Ishikawa (cell line): ENCODE data around the gene RASA2.

Experiments
- CEBPB ChIP-seq: IDR thresholded peaks from 2 replicates; pipeline ENCODE4 v1.6.1; 2012
- CREB1 ChIP-seq: IDR thresholded peaks from 2 replicates; pipeline ENCODE4 v1.6.1; 2012; ENCODE audit warnings: low read depth
- EGR1 ChIP-seq: IDR thresholded peaks from 2 replicates; pipeline ENCODE4 v1.6.1; 2012
- EP300 ChIP-seq: IDR thresholded peaks from 2 replicates; pipeline ENCODE4 v1.6.1; 2012; ENCODE audit warnings: borderline replicate concordance
- FOXM1 ChIP-seq: IDR thresholded peaks from 2 replicates; pipeline ENCODE4 v1.6.1; 2012; ENCODE audit warnings: low read depth, borderline replicate concordance
- NFIC ChIP-seq: IDR thresholded peaks from 2 replicates; pipeline ENCODE4 v1.6.1; 2012
- RAD21 ChIP-seq: IDR thresholded peaks from 2 replicates; pipeline ENCODE4 v1.6.1; 2012; ENCODE audit warnings: low read depth
- TAF1 ChIP-seq: IDR thresholded peaks from 2 replicates; pipeline ENCODE4 v1.6.1; 2012; ENCODE audit warnings: low read depth, mild to moderate bottlenecking
- TCF12 ChIP-seq: IDR thresholded peaks from 2 replicates; pipeline ENCODE4 v1.6.1; 2012; ENCODE audit warnings: low read depth
- TEAD4 ChIP-seq: IDR thresholded peaks from 2 replicates; pipeline ENCODE4 v1.6.1; 2012
- YY1 ChIP-seq: IDR thresholded peaks from 2 replicates; pipeline ENCODE4 v1.6.1; 2012; ENCODE audit warnings: low read depth
- ZBTB7A ChIP-seq: IDR thresholded peaks from 2 replicates; pipeline ENCODE4 v1.6.1; 2012; ENCODE audit warnings: low read depth
- TF ChIP-seq, protein P1 (sequence below): IDR thresholded peaks from 2 replicates; pipeline ENCODE4 v1.6.1; 2012
- TF ChIP-seq, protein P2 (sequence below): IDR thresholded peaks from 2 replicates; pipeline ENCODE4 v1.6.1; 2012
- TF ChIP-seq, protein P3 (sequence below): IDR thresholded peaks from 2 replicates; pipeline ENCODE4 v1.6.1; 2012; ENCODE audit warnings: low read depth, mild to moderate bottlenecking

Gene RASA2

DNA sequence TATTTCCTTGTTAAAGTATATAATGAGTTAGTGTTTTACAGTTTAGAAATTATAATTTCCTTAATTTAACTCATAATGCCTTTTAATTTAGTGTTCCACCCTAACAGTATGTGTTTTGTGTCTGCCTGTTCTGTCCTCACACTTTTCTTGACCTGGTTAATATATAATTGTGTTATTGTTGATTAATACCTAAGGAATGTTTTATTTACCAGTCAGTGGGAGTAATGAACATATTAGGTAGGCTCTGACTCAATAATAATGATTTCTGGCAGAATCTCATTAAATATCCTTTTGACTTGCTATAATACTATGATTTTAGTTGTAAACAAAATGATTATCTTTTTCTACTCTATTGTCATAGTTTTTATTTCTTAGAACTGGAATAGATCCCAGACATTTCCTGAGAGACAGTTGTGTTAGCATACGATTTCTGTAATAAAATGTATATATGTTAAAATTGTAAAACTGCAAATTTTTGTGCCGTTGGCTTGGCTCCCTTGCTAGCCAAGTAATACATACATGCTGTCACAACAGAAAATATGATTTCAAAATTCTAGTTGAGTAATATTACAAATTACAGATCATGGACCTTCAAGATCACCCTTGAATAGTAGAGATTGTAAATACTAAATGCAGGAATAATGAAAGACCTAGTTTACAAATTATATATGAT, 51.9 kb downstream of the RASA2 start:
- no peak for TF ChIP-seq YY1
- TF ChIP-seq ZBTB7A: no peak
- no peak for TF ChIP-seq FOXM1
- TF ChIP-seq EP300: no peak

- TF ChIP-seq, protein P1, sequence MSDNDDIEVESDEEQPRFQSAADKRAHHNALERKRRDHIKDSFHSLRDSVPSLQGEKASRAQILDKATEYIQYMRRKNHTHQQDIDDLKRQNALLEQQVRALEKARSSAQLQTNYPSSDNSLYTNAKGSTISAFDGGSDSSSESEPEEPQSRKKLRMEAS: no peak
- no peak for TF ChIP-seq FOXM1
- TF ChIP-seq TEAD4: no peak
- no peak for TF ChIP-seq CEBPB
- no peak for TF ChIP-seq EGR1
- TF ChIP-seq TCF12: no peak
- no peak for TF ChIP-seq YY1
- TF ChIP-seq CREB1: no peak
- no peak for TF ChIP-seq ZBTB7A
- TF ChIP-seq NFIC: no peak
- TF ChIP-seq, protein P2, sequence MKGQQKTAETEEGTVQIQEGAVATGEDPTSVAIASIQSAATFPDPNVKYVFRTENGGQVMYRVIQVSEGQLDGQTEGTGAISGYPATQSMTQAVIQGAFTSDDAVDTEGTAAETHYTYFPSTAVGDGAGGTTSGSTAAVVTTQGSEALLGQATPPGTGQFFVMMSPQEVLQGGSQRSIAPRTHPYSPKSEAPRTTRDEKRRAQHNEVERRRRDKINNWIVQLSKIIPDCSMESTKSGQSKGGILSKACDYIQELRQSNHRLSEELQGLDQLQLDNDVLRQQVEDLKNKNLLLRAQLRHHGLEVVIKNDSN: no peak
- TF ChIP-seq, protein P3, sequence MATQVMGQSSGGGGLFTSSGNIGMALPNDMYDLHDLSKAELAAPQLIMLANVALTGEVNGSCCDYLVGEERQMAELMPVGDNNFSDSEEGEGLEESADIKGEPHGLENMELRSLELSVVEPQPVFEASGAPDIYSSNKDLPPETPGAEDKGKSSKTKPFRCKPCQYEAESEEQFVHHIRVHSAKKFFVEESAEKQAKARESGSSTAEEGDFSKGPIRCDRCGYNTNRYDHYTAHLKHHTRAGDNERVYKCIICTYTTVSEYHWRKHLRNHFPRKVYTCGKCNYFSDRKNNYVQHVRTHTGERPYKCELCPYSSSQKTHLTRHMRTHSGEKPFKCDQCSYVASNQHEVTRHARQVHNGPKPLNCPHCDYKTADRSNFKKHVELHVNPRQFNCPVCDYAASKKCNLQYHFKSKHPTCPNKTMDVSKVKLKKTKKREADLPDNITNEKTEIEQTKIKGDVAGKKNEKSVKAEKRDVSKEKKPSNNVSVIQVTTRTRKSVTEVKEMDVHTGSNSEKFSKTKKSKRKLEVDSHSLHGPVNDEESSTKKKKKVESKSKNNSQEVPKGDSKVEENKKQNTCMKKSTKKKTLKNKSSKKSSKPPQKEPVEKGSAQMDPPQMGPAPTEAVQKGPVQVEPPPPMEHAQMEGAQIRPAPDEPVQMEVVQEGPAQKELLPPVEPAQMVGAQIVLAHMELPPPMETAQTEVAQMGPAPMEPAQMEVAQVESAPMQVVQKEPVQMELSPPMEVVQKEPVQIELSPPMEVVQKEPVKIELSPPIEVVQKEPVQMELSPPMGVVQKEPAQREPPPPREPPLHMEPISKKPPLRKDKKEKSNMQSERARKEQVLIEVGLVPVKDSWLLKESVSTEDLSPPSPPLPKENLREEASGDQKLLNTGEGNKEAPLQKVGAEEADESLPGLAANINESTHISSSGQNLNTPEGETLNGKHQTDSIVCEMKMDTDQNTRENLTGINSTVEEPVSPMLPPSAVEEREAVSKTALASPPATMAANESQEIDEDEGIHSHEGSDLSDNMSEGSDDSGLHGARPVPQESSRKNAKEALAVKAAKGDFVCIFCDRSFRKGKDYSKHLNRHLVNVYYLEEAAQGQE: no peak
- no peak for TF ChIP-seq TAF1
- TF ChIP-seq EP300: no peak
- TF ChIP-seq RAD21: no peak
Measured at GRCh38 chr3:141539431-141540187, 52.8 kb downstream of the RASA2 start.

GRCh38 chr3:141540531-141540930, 53.7 kb downstream of the RASA2 start:
- no peak for TF ChIP-seq CEBPB
- TF ChIP-seq TAF1: no peak
- TF ChIP-seq ZBTB7A: no peak
- no peak for TF ChIP-seq TEAD4
- no peak for TF ChIP-seq TCF12
- TF ChIP-seq FOXM1: no peak
- TF ChIP-seq, protein P1: no peak
- TF ChIP-seq EP300: no peak
- no peak for TF ChIP-seq NFIC
- no peak for TF ChIP-seq EGR1
- TF ChIP-seq, protein P2: no peak
- TF ChIP-seq CREB1: no peak

- TF ChIP-seq TEAD4: no peak
- no peak for TF ChIP-seq ZBTB7A
- TF ChIP-seq RAD21: no peak
- TF ChIP-seq EGR1: no peak
- TF ChIP-seq TAF1: no peak
- no peak for TF ChIP-seq FOXM1
- TF ChIP-seq NFIC: no peak
- TF ChIP-seq, protein P1: no peak
- TF ChIP-seq, protein P2: no peak
- TF ChIP-seq, protein P3: no peak
Measured at GRCh38 chr3:141542202-141542969, 55.6 kb downstream of the RASA2 start.
